Measurements from ENCODE around the gene ST13. TPM values are rescaled to one million over a fixed set of nuclear protein-coding genes. Genes with fewer than 3 reads are reported as not detected.
"Not testable (repeated sequence)": the region's sequence is repeated elsewhere in the genome, so short reads cannot be mapped to it uniquely, and the experiment has no call there.

Gene ST13
- total and polyA plus RNA-seq, 8 donors, result 30.4 to 142 (median 95.7) TPM

GRCh38 chr22:40782521-40782920 is 73.9 kb downstream of the ST13 start:
- Histone ChIP-seq H3K4me3 (no peak overlapping the region), H3K36me3 (no peaks in the 10 kb centered on the region), H3K9me3 (no peaks in the 10 kb centered on the region), H3K27me3 (no peaks in the 10 kb centered on the region), H3K4me1 (no peaks in the 10 kb centered on the region), H3K27ac (no peak overlapping the region)
- 69 to 78% methylated on average over 3 of the region's 3 CpGs for WGBS, 2 donors
- ATAC-seq, result no peak
- intact Hi-C loops (cut with DNase I), result no loop called here
- TF ChIP-seq CTCF (IDR thresholded peaks at IDR 0.05), result no peak
- no peak for FAIRE-seq
- DNase-seq, result no peak

GRCh38 chr22:40781749-40782148 is 74.7 kb downstream of the ST13 start:
- DNase-seq; FAIRE-seq; H3K27me3 ChIP-seq; H3K9me3 ChIP-seq; H3K4me3 ChIP-seq; H3K36me3 ChIP-seq; H3K4me1 ChIP-seq; intact Hi-C loops (cut with DNase I); ATAC-seq; H3K27ac ChIP-seq: not testable (repeated sequence)
- 91 to 93% methylated on average over 14 of the region's 14 CpGs for WGBS, 2 donors

Small RNA genes within 50 kb of the gene (microRNA-seq; reads per million reads assigned to microRNA genes)
- gene MIR4766, result 0 to 0.39 reads per million in 2 donors

Other genes starting within 250 kb of the ST13 start
- 10 to 100 TPM; 15.2 to 35.3 (median 24.1) TPM for gene MRTFA, start 219.9 kb downstream of the ST13 start, total RNA-seq
- 10 to 100 TPM; 13.6 to 24.7 TPM for gene MRTFA, start 219.9 kb downstream of the ST13 start, polyA plus RNA-seq
- under 1 TPM in 1 of 6 donors, not detected in 5; 0.26 TPM for gene MCHR1, start 177.2 kb downstream of the ST13 start, total RNA-seq
- gene MCHR1, start 177.2 kb downstream of the ST13 start, polyA plus RNA-seq, result under 1 TPM in 1 of 2 donors, not detected in 1; 0.23 TPM
- gene SLC25A17, start 37.3 kb downstream of the ST13 start, total RNA-seq, result 1 to 10 TPM; 5.8 to 9.6 (median 8.5) TPM
- 10 to 100 TPM in 1 of 2 donors, 1 to 10 TPM in 1; 7.3 to 15.6 TPM for gene SLC25A17, start 37.3 kb downstream of the ST13 start, polyA plus RNA-seq
- gene XPNPEP3, start 509 bp upstream of the ST13 start, total RNA-seq, result 10 to 100 TPM in 3 of 6 donors, 1 to 10 TPM in 3; 8.5 to 13.6 (median 10.0) TPM
- gene XPNPEP3, start 509 bp upstream of the ST13 start, polyA plus RNA-seq, result 1 to 10 TPM; 4.0 to 5.1 TPM
- not detected for gene DNAJB7, start 5.5 kb upstream of the ST13 start, total RNA-seq
- gene DNAJB7, start 5.5 kb upstream of the ST13 start, polyA plus RNA-seq, result under 1 TPM in 1 of 2 donors, not detected in 1; 0.02 TPM
- 10 to 100 TPM in 4 of 6 donors, 1 to 10 TPM in 2; 9.9 to 18.3 (median 14.0) TPM for gene RBX1, start 94.7 kb upstream of the ST13 start, total RNA-seq
- 10 to 100 TPM; 29.6 to 38.7 TPM for gene RBX1, start 94.7 kb upstream of the ST13 start, polyA plus RNA-seq
- gene EP300, start 236.0 kb upstream of the ST13 start, total RNA-seq, result 10 to 100 TPM; 19.3 to 39.7 (median 24.9) TPM
- 10 to 100 TPM in 1 of 2 donors, 1 to 10 TPM in 1; 10.0 to 17.5 TPM for gene EP300, start 236.0 kb upstream of the ST13 start, polyA plus RNA-seq

All from pancreas (tissue), 10 donors.